Right lobe of liver (tissue), 6 donors: ENCODE measurements around the gene PABPN1. TPM values are rescaled to one million over a fixed set of nuclear protein-coding genes. Genes with fewer than 3 reads are reported as not detected.

Experiments
- ATAC-seq, 4 donors: fragments of 200-7000 bp; cut with Tn5 transposase; one replicate each; pipeline ENCODE4 v1.9.1; 2020; ENCODE audit warnings: mild to moderate bottlenecking in 4 of 4, moderate library complexity in 4 of 4
- DNase-seq, 3 donors: peaks; one replicate each; pipeline ENCODE4 v3.0.0-alpha.2; 2020
- H3K27ac ChIP-seq, 3 donors: fragments of 200-600 bp; one replicate each; pipeline ENCODE4 v1.8.0; 2022
- H3K27me3 ChIP-seq, 2 donors: fragments of 200-600 bp; one replicate each; pipeline ENCODE4 v1.8.0; 2022
- H3K36me3 ChIP-seq, 4 donors: fragments of 200-600 bp; sonication (generic) in 1 of 4; one replicate each; pipeline versions ENCODE4 v1.5.1 to v1.8.0; 2017 to 2022; ENCODE audit warnings: control low read depth in 1 of 4
- H3K4me1 ChIP-seq, 4 donors: fragments of 200-600 bp; sonication (generic) in 1 of 4; one replicate each; pipeline versions ENCODE4 v1.5.1 to v1.8.0; 2017 to 2022; ENCODE audit warnings: control low read depth in 1 of 4
- H3K4me3 ChIP-seq, 3 donors: fragments of 200-600 bp; one replicate each; pipeline ENCODE4 v1.8.0; 2022
- H3K9me3 ChIP-seq, 4 donors: fragments of 200-600 bp; sonication (generic) in 1 of 4; one replicate each; pipeline versions ENCODE4 v1.5.1 to v1.8.0; 2017 to 2022; ENCODE audit warnings: control low read depth in 1 of 4
- POLR2A ChIP-seq: fragments of 450-650 bp; IDR thresholded peaks from one replicate; pipeline ENCODE4 v1.6.1; 2017; ENCODE audit warnings: antibody characterized with exemption, mild to moderate bottlenecking
- WGBS: methylation state at CpG from one replicate; pipeline ENCODE4 v1.1.6; 2018; ENCODE audit warnings: low coverage, low lambda C conversion rate; ENCODE audit not compliant: insufficient coverage; ENCODE audit errors: missing lambda C conversion rate; 5-methylcytosine and 5-hydroxymethylcytosine counted together
- intact Hi-C, 2 donors: fragments of 100-400 bp; cut with DNase I; formaldehyde crosslinking; loops; one replicate each; pipeline versions ENCODE4 v1.11.2 to v1.14.1; 2022
- total RNA-seq, 6 experiments: library from RNA; depleted of rRNA in 2 of 6; stranded (reverse); fragments of >200 nt in 2 of 6; fragmentation: NEBNext Ultra II Directional in 3 of 6; extraction: Animal tissue kit (Norgen Biotek cat#: 25700) in 3 of 6; gene quantifications; one replicate each; pipeline versions ENCODE4 v1.1.0 to v1.2.4, GENCODE V29; 2016 to 2023
- TF ChIP-seq, protein P1 (sequence below), 4 donors: fragments of 200-600 bp in 3 of 4; fragments of 450-650 bp in 1 of 4; IDR thresholded peaks; one replicate each; pipeline versions ENCODE4 v1.5.1 to v1.8.0; 2016 to 2022; ENCODE audit warnings: antibody characterized with exemption in 4 of 4, mild to moderate bottlenecking in 2 of 4
- donor health status: DM: no; HTN: yes; CAD: no.
- donor health status: DM: no; HTN: no; CAD: no.
- donor health status: DM: no; HTN: no; CAD: no.
- donor health status: DM: no; HTN: yes; CAD: no.
- donor health status: DM: no; HTN: yes; CAD: no.

PABPN1 gene
- total RNA-seq, 6 experiments from 2014 or later: 23.6 to 95.3 (median 64.6) TPM

DNA sequence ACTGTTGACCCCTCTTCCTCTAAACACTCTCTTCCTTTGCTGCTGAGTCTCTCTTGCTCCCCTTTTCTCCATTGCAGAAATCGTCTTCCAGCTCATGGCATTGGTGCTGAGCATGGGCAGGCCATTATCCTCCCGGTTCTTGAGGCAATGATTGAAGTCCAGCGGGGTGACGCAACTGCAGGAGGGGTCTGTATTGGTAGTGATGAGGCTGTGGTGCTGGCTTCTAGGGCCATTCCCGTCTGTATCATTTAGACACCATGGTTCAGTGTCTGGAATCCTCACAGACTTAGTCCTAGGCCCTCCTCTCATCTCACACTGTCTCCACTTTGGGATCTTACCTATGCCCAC lies 32.1 kb downstream of the PABPN1 start:
- H3K4me1 ChIP-seq: peaks cover 0 to 6% (median 0%) of the 10 kb centered on the region in 4 donors
- DNase-seq (peak in 1 of 3 donors; percentile 15), ATAC-seq (no peak)
- intact Hi-C loops: no loop called here
- TF ChIP-seq POLR2A: no peak
- TF ChIP-seq, protein P1, sequence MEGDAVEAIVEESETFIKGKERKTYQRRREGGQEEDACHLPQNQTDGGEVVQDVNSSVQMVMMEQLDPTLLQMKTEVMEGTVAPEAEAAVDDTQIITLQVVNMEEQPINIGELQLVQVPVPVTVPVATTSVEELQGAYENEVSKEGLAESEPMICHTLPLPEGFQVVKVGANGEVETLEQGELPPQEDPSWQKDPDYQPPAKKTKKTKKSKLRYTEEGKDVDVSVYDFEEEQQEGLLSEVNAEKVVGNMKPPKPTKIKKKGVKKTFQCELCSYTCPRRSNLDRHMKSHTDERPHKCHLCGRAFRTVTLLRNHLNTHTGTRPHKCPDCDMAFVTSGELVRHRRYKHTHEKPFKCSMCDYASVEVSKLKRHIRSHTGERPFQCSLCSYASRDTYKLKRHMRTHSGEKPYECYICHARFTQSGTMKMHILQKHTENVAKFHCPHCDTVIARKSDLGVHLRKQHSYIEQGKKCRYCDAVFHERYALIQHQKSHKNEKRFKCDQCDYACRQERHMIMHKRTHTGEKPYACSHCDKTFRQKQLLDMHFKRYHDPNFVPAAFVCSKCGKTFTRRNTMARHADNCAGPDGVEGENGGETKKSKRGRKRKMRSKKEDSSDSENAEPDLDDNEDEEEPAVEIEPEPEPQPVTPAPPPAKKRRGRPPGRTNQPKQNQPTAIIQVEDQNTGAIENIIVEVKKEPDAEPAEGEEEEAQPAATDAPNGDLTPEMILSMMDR (IDR thresholded peaks at IDR 0.05): no peak
- peaks cover 0 to 7% of the 10 kb centered on the region in 2 donors for H3K27me3 ChIP-seq
- H3K36me3 ChIP-seq: no peaks in the 10 kb centered on the region
- H3K9me3 ChIP-seq: no peaks in the 10 kb centered on the region
- H3K27ac ChIP-seq: no peak overlapping the region
- 59% methylated on average over 5 of the region's 5 CpGs for WGBS
- no peak overlapping the region for H3K4me3 ChIP-seq

DNA sequence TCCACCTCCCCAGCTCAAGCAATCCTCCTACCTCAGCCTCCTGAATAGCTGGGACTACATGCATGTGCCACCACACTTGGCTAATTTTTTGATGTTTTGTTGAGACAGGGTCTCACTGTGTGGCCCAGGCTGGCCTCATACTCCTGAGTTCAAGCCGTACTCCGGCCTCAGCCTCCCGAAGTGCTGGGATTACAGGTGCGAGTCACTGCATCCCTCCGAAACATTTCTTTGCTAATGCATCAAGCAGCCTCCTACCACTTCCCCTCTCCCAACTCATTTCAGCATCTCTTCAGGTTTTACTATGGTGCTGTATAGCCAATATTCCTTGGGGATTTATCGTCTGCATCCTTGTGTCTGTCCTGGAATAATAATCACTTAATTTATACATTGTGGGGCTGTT lies 33.7 kb downstream of the PABPN1 start:
- TF ChIP-seq, protein P1 (IDR thresholded peaks at IDR 0.05): no peak
- no peak for TF ChIP-seq POLR2A
- Histone ChIP-seq H3K4me3 (no peak overlapping the region), H3K4me1 (peaks cover 0 to 6% (median 0%) of the 10 kb centered on the region in 4 donors), H3K27ac (no peak overlapping the region), H3K27me3 (peaks cover 0 to 7% of the 10 kb centered on the region in 2 donors), H3K9me3 (no peaks in the 10 kb centered on the region), H3K36me3 (no peaks in the 10 kb centered on the region)
- intact Hi-C loops: no loop called here
- WGBS: 68% methylated on average over 4 of the region's 6 CpGs
- DNase-seq (peak in 1 of 3 donors; percentile 10), ATAC-seq (no peak)

DNA sequence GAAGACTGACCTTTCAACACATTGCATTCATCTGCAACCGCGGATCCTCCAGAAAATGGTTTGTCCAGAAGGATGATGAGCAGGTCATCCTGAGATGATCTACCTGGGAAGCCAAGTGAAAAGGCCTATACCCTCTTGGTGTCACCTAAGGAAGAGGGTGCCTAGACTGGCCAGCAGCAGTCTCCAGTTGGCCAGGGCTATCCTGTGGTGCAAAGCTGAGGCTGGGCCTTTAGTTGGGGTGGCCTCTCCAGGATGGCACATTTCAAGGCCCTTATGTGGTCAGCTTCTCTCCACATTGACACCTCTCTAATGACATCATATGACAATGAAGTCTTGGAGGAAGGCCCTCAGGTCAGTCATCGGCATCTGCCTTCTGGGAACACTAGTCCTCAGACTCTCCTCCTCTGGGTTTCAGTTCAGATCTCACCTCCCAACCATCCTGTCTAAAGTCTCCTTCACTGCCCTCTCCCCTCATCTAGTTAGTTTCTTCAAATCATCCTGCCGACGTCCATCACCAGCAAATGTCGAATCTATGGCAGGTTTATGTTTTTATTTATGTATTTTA lies 34.7 kb downstream of the PABPN1 start:
- H3K36me3 ChIP-seq: no peaks in the 10 kb centered on the region
- WGBS: 58% methylated on average over 5 of the region's 6 CpGs
- no peak for TF ChIP-seq POLR2A
- TF ChIP-seq, protein P1 (IDR thresholded peaks at IDR 0.05): no peak
- H3K9me3 ChIP-seq: no peaks in the 10 kb centered on the region
- peak in 1 of 3 donors; percentile 16 for DNase-seq
- H3K4me1 ChIP-seq: peaks cover 0 to 6% (median 0%) of the 10 kb centered on the region in 4 donors
- H3K27ac ChIP-seq: no peak overlapping the region
- no peak for ATAC-seq
- H3K27me3 ChIP-seq: peaks cover 0 to 7% of the 10 kb centered on the region in 2 donors
- intact Hi-C loops: no loop called here
- H3K4me3 ChIP-seq: no peak overlapping the region

DNA sequence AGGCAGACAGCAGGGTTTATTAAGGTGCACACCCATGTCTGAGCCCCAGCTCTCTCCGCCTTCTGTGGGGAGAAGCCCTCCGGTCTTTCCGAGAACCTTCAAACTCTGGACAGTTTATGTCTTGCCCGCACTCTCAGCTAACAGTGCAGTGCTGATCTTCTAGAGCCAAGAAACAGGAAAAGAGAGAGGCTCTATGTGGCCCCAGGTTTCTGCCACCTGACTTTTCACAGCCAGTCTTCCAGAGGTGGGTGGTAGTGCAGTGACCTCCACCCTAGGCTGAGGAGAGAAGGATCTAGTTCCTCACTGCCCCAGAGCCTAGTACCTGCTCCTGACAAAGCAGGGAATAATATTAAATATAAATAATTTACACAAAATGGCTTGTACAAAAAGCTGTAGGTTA lies 35.4 kb downstream of the PABPN1 start:
- ATAC-seq (no peak), DNase-seq (peak in 1 of 3 donors; percentile 20)
- H3K36me3 ChIP-seq: no peaks in the 10 kb centered on the region
- intact Hi-C loops: no loop called here
- no peak for TF ChIP-seq POLR2A
- TF ChIP-seq, protein P1 (IDR thresholded peaks at IDR 0.05): no peak
- H3K4me3 ChIP-seq: no peak overlapping the region
- H3K9me3 ChIP-seq: no peaks in the 10 kb centered on the region
- WGBS: 96% methylated on average over 4 of the region's 4 CpGs
- peaks cover 0 to 6% (median 0%) of the 10 kb centered on the region in 4 donors for H3K4me1 ChIP-seq
- no peak overlapping the region for H3K27ac ChIP-seq
- H3K27me3 ChIP-seq: peaks cover 0 to 6% of the 10 kb centered on the region in 2 donors
